HG02840 (cell line): ENCODE measurements around the gene KCNK17.

Experiments
- ATAC-seq: cut with Tn5 transposase; IDR thresholded peaks from one replicate; pipeline ENCODE4 v1.9.1; 2021; ENCODE audit warnings: mild to moderate bottlenecking, moderate library complexity, moderate number of reproducible peaks; ENCODE audit not compliant: unreplicated experiment, low FRiP score

KCNK17 gene

GRCh38 chr6:39338397-39338796 lies 24.2 kb upstream of the KCNK17 start:
- ATAC-seq, result no peak

GRCh38 chr6:39335780-39336545 lies 21.7 kb upstream of the KCNK17 start:
- ATAC-seq, result no peak

GRCh38 chr6:39333644-39334438 lies 19.6 kb upstream of the KCNK17 start:
- ATAC-seq, result no peak

- ATAC-seq, result no peak
These were observed 16.3 kb upstream of the KCNK17 start for GRCh38 chr6:39330476-39330875.

GRCh38 chr6:39330057-39330456 lies 15.8 kb upstream of the KCNK17 start:
- no peak for ATAC-seq

GRCh38 chr6:39328066-39328465 lies 13.8 kb upstream of the KCNK17 start:
- no peak for ATAC-seq

GRCh38 chr6:39327507-39327906 lies 13.3 kb upstream of the KCNK17 start:
- no peak for ATAC-seq

GRCh38 chr6:39322306-39322850 lies 8.2 kb upstream of the KCNK17 start, which contains the start of gene KCNK16:
TSS of gene KCNK16 (minus strand) at chr6:39322702. CDS start at chr6:39322540, 162 bp downstream.
- ATAC-seq, result no peak

- no peak for ATAC-seq
These were observed 7.5 kb upstream of the KCNK17 start for GRCh38 chr6:39321761-39322160.

- ATAC-seq, result no peak
These were observed 6.3 kb upstream of the KCNK17 start for GRCh38 chr6:39320363-39320984.

GRCh38 chr6:39319621-39320362 lies 5.6 kb upstream of the KCNK17 start:
- ATAC-seq, result no peak

- ATAC-seq, result no peak
These were observed 3.0 kb upstream of the KCNK17 start for GRCh38 chr6:39317256-39317655.

- ATAC-seq, result no peak
These were observed 520 bp downstream of the KCNK17 start for GRCh38 chr6:39313526-39314272.

GRCh38 chr6:39312912-39313525 lies 1.2 kb downstream of the KCNK17 start:
- no peak for ATAC-seq

- ATAC-seq, result no peak
These were observed 3.7 kb downstream of the KCNK17 start for GRCh38 chr6:39310542-39310941.

GRCh38 chr6:39309942-39310531 lies 4.2 kb downstream of the KCNK17 start:
- ATAC-seq, result no peak

- no peak for ATAC-seq
These were observed 6.8 kb downstream of the KCNK17 start for GRCh38 chr6:39307462-39307861.

- ATAC-seq, result no peak
These were observed 9.3 kb downstream of the KCNK17 start for GRCh38 chr6:39304951-39305350.
